Upper lobe of right lung (tissue), 1 donor: ENCODE results near the gene SPAG4. TPM values are rescaled to one million over a fixed set of nuclear protein-coding genes. Genes with fewer than 3 reads are reported as not detected.

Experiments used
- ATAC-seq: fragments of 200-7000 bp; cut with Tn5 transposase; one replicate; pipeline ENCODE4 v1.9.1; 2020; ENCODE audit warnings: mild to moderate bottlenecking, moderate library complexity
- DNase-seq: peaks from one replicate; pipeline ENCODE4 v3.0.0-alpha.2; 2020
- H3K27ac ChIP-seq: fragments of 200-600 bp; one replicate; pipeline ENCODE4 v1.8.0; 2022
- H3K27me3 ChIP-seq: fragments of 200-600 bp; one replicate; pipeline ENCODE4 v1.8.0; 2022; ENCODE audit warnings: mild to moderate bottlenecking
- H3K36me3 ChIP-seq: fragments of 200-600 bp; one replicate; pipeline ENCODE4 v1.8.0; 2022
- H3K4me1 ChIP-seq: fragments of 200-600 bp; one replicate; pipeline ENCODE4 v1.8.0; 2022
- H3K4me3 ChIP-seq: fragments of 200-600 bp; one replicate; pipeline ENCODE4 v1.8.0; 2022; ENCODE audit warnings: mild to moderate bottlenecking
- H3K9me3 ChIP-seq: fragments of 200-600 bp; one replicate; pipeline ENCODE4 v1.8.0; 2022
- CTCF ChIP-seq: fragments of 200-600 bp; IDR thresholded peaks from one replicate; pipeline ENCODE4 v1.8.0; 2022; ENCODE audit warnings: antibody characterized with exemption
- intact Hi-C: fragments of 100-400 bp; cut with DNase I; formaldehyde crosslinking; loops from one replicate; pipeline ENCODE4 v1.11.0; 2022
- total RNA-seq: library from RNA; stranded (reverse); fragmentation: NEBNext Ultra II Directional; extraction: Animal tissue kit (Norgen Biotek cat#: 25700); gene quantifications from one replicate; pipeline ENCODE4 v1.2.1, GENCODE V29; 2021
- donor health status: DM: no; HTN: yes; CAD: no; lungs with severe emphysema.

Gene SPAG4
- total RNA-seq, 1 donor from 2014 or later = 2.9 TPM

- intact Hi-C loops = no loop called here
- Histone ChIP-seq H3K36me3 (peaks cover 16% of the 10 kb centered on the region), H3K9me3 (no peaks in the 10 kb centered on the region), H3K4me3 (peak overlapping the region; percentile 51), H3K27ac (no peak overlapping the region), H3K4me1 (peaks cover 23% of the 10 kb centered on the region), H3K27me3 (no peaks in the 10 kb centered on the region)
- DNase-seq = peak; percentile 89
- peak; percentile 28 for TF ChIP-seq CTCF
- peak; percentile 47 for ATAC-seq
Measured at GRCh38 chr20:35619196-35620095, 3.8 kb downstream of the SPAG4 start.

GRCh38 chr20:35620818-35621559, 5.4 kb downstream of the SPAG4 start:
- Histone ChIP-seq H3K9me3 (no peaks in the 10 kb centered on the region), H3K27me3 (no peaks in the 10 kb centered on the region), H3K4me1 (peaks cover 18% of the 10 kb centered on the region), H3K27ac (no peak overlapping the region), H3K36me3 (peaks cover 31% of the 10 kb centered on the region), H3K4me3 (no peak overlapping the region)
- ATAC-seq (no peak), DNase-seq (no peak)
- TF ChIP-seq CTCF = no peak
- intact Hi-C loops = no loop called here

- H3K36me3 ChIP-seq = peaks cover 37% of the 10 kb centered on the region
- H3K27me3 ChIP-seq = no peaks in the 10 kb centered on the region
- intact Hi-C loops = no loop called here
- DNase-seq (no peak), ATAC-seq (no peak)
- H3K27ac ChIP-seq = no peak overlapping the region
- no peaks in the 10 kb centered on the region for H3K9me3 ChIP-seq
- H3K4me3 ChIP-seq = no peak overlapping the region
- peaks cover 18% of the 10 kb centered on the region for H3K4me1 ChIP-seq
- no peak for TF ChIP-seq CTCF
Measured at GRCh38 chr20:35621560-35621946, 5.9 kb downstream of the SPAG4 start.

- Histone ChIP-seq H3K27ac (no peak overlapping the region), H3K27me3 (no peaks in the 10 kb centered on the region), H3K4me3 (no peak overlapping the region), H3K9me3 (no peaks in the 10 kb centered on the region), H3K36me3 (peaks cover 78% of the 10 kb centered on the region), H3K4me1 (no peaks in the 10 kb centered on the region)
- no peak for TF ChIP-seq CTCF
- DNase-seq (no peak), ATAC-seq (no peak)
- intact Hi-C loops = no loop called here
Measured at GRCh38 chr20:35625584-35626385, 10.2 kb downstream of the SPAG4 start.

GRCh38 chr20:35626386-35627001, 10.9 kb downstream of the SPAG4 start:
- Histone ChIP-seq H3K9me3 (no peaks in the 10 kb centered on the region), H3K4me3 (no peak overlapping the region), H3K4me1 (no peaks in the 10 kb centered on the region), H3K36me3 (peaks cover 78% of the 10 kb centered on the region), H3K27ac (no peak overlapping the region), H3K27me3 (no peaks in the 10 kb centered on the region)
- DNase-seq (no peak), ATAC-seq (no peak)
- intact Hi-C loops = no loop called here
- TF ChIP-seq CTCF = no peak
